Ishikawa (cell line): Measurements from ENCODE around the gene SIGLEC6.

Experiments used
- CEBPB ChIP-seq: IDR thresholded peaks from 2 replicates; pipeline ENCODE4 v1.6.1; 2012
- CREB1 ChIP-seq: IDR thresholded peaks from 2 replicates; pipeline ENCODE4 v1.6.1; 2012; ENCODE audit warnings: low read depth
- EGR1 ChIP-seq: IDR thresholded peaks from 2 replicates; pipeline ENCODE4 v1.6.1; 2012
- EP300 ChIP-seq: IDR thresholded peaks from 2 replicates; pipeline ENCODE4 v1.6.1; 2012; ENCODE audit warnings: borderline replicate concordance
- FOXM1 ChIP-seq: IDR thresholded peaks from 2 replicates; pipeline ENCODE4 v1.6.1; 2012; ENCODE audit warnings: low read depth, borderline replicate concordance
- MAX ChIP-seq: IDR thresholded peaks from 2 replicates; pipeline ENCODE4 v1.6.1; 2012
- NFIC ChIP-seq: IDR thresholded peaks from 2 replicates; pipeline ENCODE4 v1.6.1; 2012
- RAD21 ChIP-seq: IDR thresholded peaks from 2 replicates; pipeline ENCODE4 v1.6.1; 2012; ENCODE audit warnings: low read depth
- REST ChIP-seq: IDR thresholded peaks from 2 replicates; pipeline ENCODE4 v1.6.1; 2012; ENCODE audit warnings: low read depth, mild to moderate bottlenecking
- TAF1 ChIP-seq: IDR thresholded peaks from 2 replicates; pipeline ENCODE4 v1.6.1; 2012; ENCODE audit warnings: low read depth, mild to moderate bottlenecking
- TCF12 ChIP-seq: IDR thresholded peaks from 2 replicates; pipeline ENCODE4 v1.6.1; 2012; ENCODE audit warnings: low read depth
- TEAD4 ChIP-seq: IDR thresholded peaks from 2 replicates; pipeline ENCODE4 v1.6.1; 2012
- USF1 ChIP-seq: IDR thresholded peaks from 2 replicates; pipeline ENCODE4 v1.6.1; 2012
- YY1 ChIP-seq: IDR thresholded peaks from 2 replicates; pipeline ENCODE4 v1.6.1; 2012; ENCODE audit warnings: low read depth
- ZBTB7A ChIP-seq: IDR thresholded peaks from 2 replicates; pipeline ENCODE4 v1.6.1; 2012; ENCODE audit warnings: low read depth

The SIGLEC6 gene

GRCh38 chr19:51572410-51572809 lies 40.9 kb upstream of the SIGLEC6 start:
- TF ChIP-seq EGR1 = no peak
- TF ChIP-seq FOXM1 = no peak
- no peak for TF ChIP-seq YY1
- TF ChIP-seq TEAD4 = no peak
- TF ChIP-seq TAF1 = no peak
- no peak for TF ChIP-seq MAX
- TF ChIP-seq CREB1 = no peak

GRCh38 chr19:51571599-51571998 lies 40.1 kb upstream of the SIGLEC6 start:
- no peak for TF ChIP-seq RAD21
- TF ChIP-seq CEBPB = no peak
- TF ChIP-seq YY1 = no peak
- no peak for TF ChIP-seq TEAD4
- TF ChIP-seq EGR1 = no peak
- TF ChIP-seq MAX = no peak
- no peak for TF ChIP-seq TCF12
- no peak for TF ChIP-seq USF1
- no peak for TF ChIP-seq ZBTB7A
- no peak for TF ChIP-seq FOXM1
- no peak for TF ChIP-seq EP300
- no peak for TF ChIP-seq NFIC
- no peak for TF ChIP-seq CREB1
- no peak for TF ChIP-seq REST
- TF ChIP-seq TAF1 = no peak

GRCh38 chr19:51570962-51571575 lies 39.6 kb upstream of the SIGLEC6 start, which contains the start of gene ZNF175:
Gene ZNF175, plus strand, starts transcription at chr19:51571283. Its CDS starts 2,047 bp downstream, at chr19:51573330.
- TF ChIP-seq MAX = no peak
- no peak for TF ChIP-seq EP300
- 0 out of 2 replicates have a peak, but pooled peaks have one; percentile 40 for TF ChIP-seq TCF12
- TF ChIP-seq RAD21 = no peak
- no peak for TF ChIP-seq NFIC
- TF ChIP-seq REST = no peak
- TF ChIP-seq EGR1 = peak; percentile 92
- no peak for TF ChIP-seq TAF1
- TF ChIP-seq USF1 = no peak
- TF ChIP-seq FOXM1 = no peak
- TF ChIP-seq CREB1 = 0 out of 2 replicates have a peak, but pooled peaks have one; percentile 24
- no peak for TF ChIP-seq CEBPB
- TF ChIP-seq YY1 = peak; percentile 100
- peak; percentile 54 for TF ChIP-seq TEAD4
- no peak for TF ChIP-seq ZBTB7A

GRCh38 chr19:51568456-51568855 lies 37.0 kb upstream of the SIGLEC6 start:
- TF ChIP-seq NFIC (no peak), YY1 (no peak), CREB1 (no peak), ZBTB7A (no peak), CEBPB (no peak), USF1 (no peak), TAF1 (no peak), FOXM1 (no peak)

- TF ChIP-seq USF1 (no peak), REST (no peak)
Observed at GRCh38 chr19:51567583-51567982, 36.1 kb upstream of the SIGLEC6 start.
